ENCODE results near the gene SPTA1.

- TF ChIP-seq CTCF (IDR thresholded peaks at IDR 0.05 in 8 of 11, conservative IDR thresholded peaks at IDR 0.05 in 3 of 11) (no peak), POLR2AphosphoS5 (IDR thresholded peaks at IDR 0.05) (no peak)
Measured at GRCh38 chr1:158638146-158638545, 48.4 kb downstream of the SPTA1 start.

Measured in spleen (tissue), 7 donors.